Measurements from ENCODE around the gene DNAH1. TPM values are rescaled to one million over a fixed set of nuclear protein-coding genes. Genes with fewer than 3 reads are reported as not detected.

Gene DNAH1
- total and polyA plus RNA-seq, 10 donors = 4.9 to 35.8 (median 24.6) TPM

GRCh38 chr3:52299879-52300611 lies 16.1 kb upstream of the DNAH1 start:
- H3K36me3 ChIP-seq = peaks cover 0 to 38% (median 7%) of the 10 kb centered on the region in 6 donors
- DNase-seq = no peak
- intact Hi-C loops (cut with DNase I; ENCODE audit: low total_unique reads) = no loop called here
- peak overlapping the region in 1 of 8 donors; percentile 5 for H3K27ac ChIP-seq
- no peaks in the 10 kb centered on the region for H3K27me3 ChIP-seq (replicated peaks in 1 of 7)
- H3K4me1 ChIP-seq = peaks cover 0 to 41% (median 11%) of the 10 kb centered on the region in 6 donors
- no peak overlapping the region for H3K4me3 ChIP-seq
- H3K9me3 ChIP-seq = no peaks in the 10 kb centered on the region
- TF ChIP-seq CTCF (IDR thresholded peaks at IDR 0.05 in 8 of 11, conservative IDR thresholded peaks at IDR 0.05 in 3 of 11) (peak in 9 of 11 experiments; percentile 7 to 59 (median 31)), POLR2AphosphoS5 (IDR thresholded peaks at IDR 0.05) (peak; percentile 25 to 61 (median 61)), POLR2A (IDR thresholded peaks at IDR 0.05) (no peak)
- WGBS, 5 donors = 18 to 33% (median 19%) methylated on average over 8 to 14 of the region's 14 CpGs

GRCh38 chr3:52302426-52303145 lies 13.5 kb upstream of the DNAH1 start:
- intact Hi-C loops (cut with DNase I; ENCODE audit: low total_unique reads) = no loop called here
- Histone ChIP-seq H3K4me3 (no peak overlapping the region), H3K4me1 (peaks cover 4 to 38% (median 16%) of the 10 kb centered on the region in 6 donors), H3K36me3 (peaks cover 0 to 24% (median 0%) of the 10 kb centered on the region in 6 donors), H3K27ac (no peak overlapping the region), H3K27me3 (replicated peaks in 1 of 7) (no peaks in the 10 kb centered on the region), H3K9me3 (no peaks in the 10 kb centered on the region)
- TF ChIP-seq POLR2A (IDR thresholded peaks at IDR 0.05) (no peak), POLR2AphosphoS5 (IDR thresholded peaks at IDR 0.05) (no peak)
- WGBS, 5 donors = 87 to 98% (median 91%) methylated on average over 12 of the region's 12 CpGs
- DNase-seq = no peak

GRCh38 chr3:52303811-52304210 lies 12.3 kb upstream of the DNAH1 start:
- no peak for DNase-seq
- TF ChIP-seq POLR2AphosphoS5 (IDR thresholded peaks at IDR 0.05) (no peak), POLR2A (IDR thresholded peaks at IDR 0.05) (no peak), CTCF (IDR thresholded peaks at IDR 0.05 in 8 of 11, conservative IDR thresholded peaks at IDR 0.05 in 3 of 11) (no peak)
- Histone ChIP-seq H3K4me3 (no peak overlapping the region), H3K9me3 (no peaks in the 10 kb centered on the region), H3K36me3 (peaks cover 0 to 21% (median 0%) of the 10 kb centered on the region in 6 donors), H3K27me3 (replicated peaks in 1 of 7) (no peaks in the 10 kb centered on the region), H3K27ac (no peak overlapping the region), H3K4me1 (peaks cover 5 to 34% (median 19%) of the 10 kb centered on the region in 6 donors)
- 82 to 100% (median 86%) methylated on average over 2 of the region's 2 CpGs for WGBS, 5 donors
- intact Hi-C loops (cut with DNase I; ENCODE audit: low total_unique reads) = no loop called here

GRCh38 chr3:52305926-52306325 lies 10.2 kb upstream of the DNAH1 start:
- H3K9me3 ChIP-seq = no peaks in the 10 kb centered on the region
- H3K4me3 ChIP-seq = no peak overlapping the region
- WGBS, 5 donors = 90 to 98% (median 94%) methylated on average over 5 of the region's 5 CpGs
- H3K36me3 ChIP-seq = peaks cover 0 to 43% (median 0%) of the 10 kb centered on the region in 6 donors
- intact Hi-C loops (cut with DNase I; ENCODE audit: low total_unique reads) = no loop called here
- DNase-seq = no peak
- TF ChIP-seq POLR2A (IDR thresholded peaks at IDR 0.05) = no peak
- no peaks in the 10 kb centered on the region for H3K27me3 ChIP-seq (replicated peaks in 1 of 7)
- H3K4me1 ChIP-seq = peaks cover 5 to 27% (median 17%) of the 10 kb centered on the region in 6 donors
- H3K27ac ChIP-seq = no peak overlapping the region

- no peaks in the 10 kb centered on the region for H3K9me3 ChIP-seq
- no peak overlapping the region for H3K4me3 ChIP-seq
- DNase-seq = no peak
- TF ChIP-seq POLR2AphosphoS5 (IDR thresholded peaks at IDR 0.05) (no peak), CTCF (IDR thresholded peaks at IDR 0.05 in 8 of 11, conservative IDR thresholded peaks at IDR 0.05 in 3 of 11) (no peak), POLR2A (IDR thresholded peaks at IDR 0.05) (no peak)
- WGBS, 5 donors = 86 to 97% (median 92%) methylated on average over 4 of the region's 4 CpGs
- intact Hi-C loops (cut with DNase I; ENCODE audit: low total_unique reads) = no loop called here
- peaks cover 0 to 47% (median 0%) of the 10 kb centered on the region in 6 donors for H3K36me3 ChIP-seq
- no peaks in the 10 kb centered on the region for H3K27me3 ChIP-seq (replicated peaks in 1 of 7)
- peaks cover 5 to 37% (median 21%) of the 10 kb centered on the region in 6 donors for H3K4me1 ChIP-seq
- no peak overlapping the region for H3K27ac ChIP-seq
These were observed 9.1 kb upstream of the DNAH1 start for GRCh38 chr3:52306978-52307377.
